ENCODE results near the gene MRPL52.

GRCh38 chr14:22878271-22879246 is 48.9 kb downstream of the MRPL52 start:
- TF ChIP-seq CTCF (IDR thresholded peaks at IDR 0.05; ENCODE audit: insufficient read depth, low read length) (no peak), SPI1 (IDR thresholded peaks at IDR 0.05; ENCODE audit: borderline replicate concordance, low read depth) (no peak), POLR2AphosphoS5 (IDR thresholded peaks at IDR 0.05; ENCODE audit: low read depth) (no peak)
- TF ChIP-seq, protein P1, sequence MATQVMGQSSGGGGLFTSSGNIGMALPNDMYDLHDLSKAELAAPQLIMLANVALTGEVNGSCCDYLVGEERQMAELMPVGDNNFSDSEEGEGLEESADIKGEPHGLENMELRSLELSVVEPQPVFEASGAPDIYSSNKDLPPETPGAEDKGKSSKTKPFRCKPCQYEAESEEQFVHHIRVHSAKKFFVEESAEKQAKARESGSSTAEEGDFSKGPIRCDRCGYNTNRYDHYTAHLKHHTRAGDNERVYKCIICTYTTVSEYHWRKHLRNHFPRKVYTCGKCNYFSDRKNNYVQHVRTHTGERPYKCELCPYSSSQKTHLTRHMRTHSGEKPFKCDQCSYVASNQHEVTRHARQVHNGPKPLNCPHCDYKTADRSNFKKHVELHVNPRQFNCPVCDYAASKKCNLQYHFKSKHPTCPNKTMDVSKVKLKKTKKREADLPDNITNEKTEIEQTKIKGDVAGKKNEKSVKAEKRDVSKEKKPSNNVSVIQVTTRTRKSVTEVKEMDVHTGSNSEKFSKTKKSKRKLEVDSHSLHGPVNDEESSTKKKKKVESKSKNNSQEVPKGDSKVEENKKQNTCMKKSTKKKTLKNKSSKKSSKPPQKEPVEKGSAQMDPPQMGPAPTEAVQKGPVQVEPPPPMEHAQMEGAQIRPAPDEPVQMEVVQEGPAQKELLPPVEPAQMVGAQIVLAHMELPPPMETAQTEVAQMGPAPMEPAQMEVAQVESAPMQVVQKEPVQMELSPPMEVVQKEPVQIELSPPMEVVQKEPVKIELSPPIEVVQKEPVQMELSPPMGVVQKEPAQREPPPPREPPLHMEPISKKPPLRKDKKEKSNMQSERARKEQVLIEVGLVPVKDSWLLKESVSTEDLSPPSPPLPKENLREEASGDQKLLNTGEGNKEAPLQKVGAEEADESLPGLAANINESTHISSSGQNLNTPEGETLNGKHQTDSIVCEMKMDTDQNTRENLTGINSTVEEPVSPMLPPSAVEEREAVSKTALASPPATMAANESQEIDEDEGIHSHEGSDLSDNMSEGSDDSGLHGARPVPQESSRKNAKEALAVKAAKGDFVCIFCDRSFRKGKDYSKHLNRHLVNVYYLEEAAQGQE (IDR thresholded peaks at IDR 0.05; ENCODE audit: insufficient replicate concordance, low read depth) = no peak
